ENCODE measurements around the gene CST8. TPM values are rescaled to one million over a fixed set of nuclear protein-coding genes. Genes with fewer than 3 reads are reported as not detected.

CST8 gene
- total RNA-seq, 2 experiments from 2014 or later: not detected

DNA sequence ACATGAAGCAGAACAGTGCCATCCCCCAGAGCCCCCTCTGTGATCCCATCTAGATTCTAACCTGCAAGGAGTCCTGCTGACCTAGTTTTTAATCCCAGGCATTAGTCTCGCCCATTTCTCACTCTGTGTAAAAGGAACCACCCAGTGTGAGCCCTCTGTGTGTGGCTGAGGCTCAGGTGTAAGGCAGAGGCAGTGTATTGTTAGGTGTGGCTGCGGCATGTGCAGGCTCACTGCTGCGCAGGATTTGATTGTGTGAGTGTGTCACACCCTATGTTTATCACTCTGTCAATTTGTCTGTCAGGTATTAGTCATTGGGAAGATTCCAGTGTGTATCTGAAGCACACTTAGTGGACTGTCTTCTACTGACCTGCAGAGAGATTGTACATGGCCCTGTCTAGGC is 13.7 kb upstream of the CST8 start:
- H3K27me3 Mint-ChIP-seq (ENCODE audit: low read depth): peaks cover 4% of the 10 kb centered on the region
- intact Hi-C loops (cut with micrococcal nuclease): no loop called here
- CTCF ChIA-PET: no interaction called here
- no peak overlapping the region for H3K27ac Mint-ChIP-seq
- no peaks in the 10 kb centered on the region for H3K36me3 Mint-ChIP-seq (ENCODE audit: low read depth)
- no peak overlapping the region for H3K4me3 Mint-ChIP-seq
- H3K4me1 Mint-ChIP-seq (ENCODE audit: low read depth): no peaks in the 10 kb centered on the region
- no peaks in the 10 kb centered on the region for H3K9me3 Mint-ChIP-seq
- DNase-seq: no peak

DNA sequence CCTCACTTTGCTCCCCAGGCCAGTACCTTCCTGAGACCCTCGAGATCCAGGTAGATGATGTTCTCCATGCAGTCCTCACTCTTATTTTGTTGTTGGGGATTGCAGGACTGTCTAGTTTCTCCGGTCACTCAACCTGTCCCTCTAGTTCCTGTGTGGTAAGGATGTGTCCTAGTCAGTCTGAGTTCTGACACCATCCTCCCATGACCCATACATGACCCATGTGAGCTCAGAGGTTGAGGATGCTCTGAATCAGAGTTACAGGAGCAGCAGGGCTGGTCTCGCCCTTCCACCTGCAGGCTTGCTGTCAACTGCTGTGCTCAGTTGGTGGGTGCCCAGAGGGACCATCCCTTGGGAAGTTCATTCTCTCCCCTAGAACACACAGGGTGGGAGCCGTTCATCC is 11.9 kb upstream of the CST8 start:
- no peak for DNase-seq
- CTCF ChIA-PET: no interaction called here
- H3K4me3 Mint-ChIP-seq: no peak overlapping the region
- no peaks in the 10 kb centered on the region for H3K36me3 Mint-ChIP-seq (ENCODE audit: low read depth)
- H3K27ac Mint-ChIP-seq: no peak overlapping the region
- intact Hi-C loops (cut with micrococcal nuclease): no loop called here
- peaks cover 3% of the 10 kb centered on the region for H3K27me3 Mint-ChIP-seq (ENCODE audit: low read depth)
- H3K9me3 Mint-ChIP-seq: no peaks in the 10 kb centered on the region
- H3K4me1 Mint-ChIP-seq (ENCODE audit: low read depth): no peaks in the 10 kb centered on the region

DNA sequence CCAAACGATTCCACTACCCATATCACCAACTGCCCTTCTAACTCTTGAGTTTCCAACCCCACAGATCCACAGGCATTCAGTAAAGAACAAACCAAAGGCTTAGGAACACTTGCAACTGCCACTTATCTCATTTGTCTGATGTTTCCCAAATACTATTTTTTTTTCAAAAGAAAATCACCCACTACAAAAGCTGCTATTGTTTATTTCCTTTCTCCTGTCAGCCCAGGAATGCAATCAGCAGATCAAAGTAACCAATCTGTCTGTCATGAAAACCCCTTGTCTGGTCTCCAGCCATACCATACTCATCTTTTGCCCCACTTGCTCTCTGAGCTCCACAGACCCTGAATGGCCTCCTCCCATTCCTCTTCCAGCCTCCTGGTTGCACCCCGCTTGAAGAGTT is 8.8 kb upstream of the CST8 start:
- no peaks in the 10 kb centered on the region for H3K9me3 Mint-ChIP-seq
- CTCF ChIA-PET: no interaction called here

DNA sequence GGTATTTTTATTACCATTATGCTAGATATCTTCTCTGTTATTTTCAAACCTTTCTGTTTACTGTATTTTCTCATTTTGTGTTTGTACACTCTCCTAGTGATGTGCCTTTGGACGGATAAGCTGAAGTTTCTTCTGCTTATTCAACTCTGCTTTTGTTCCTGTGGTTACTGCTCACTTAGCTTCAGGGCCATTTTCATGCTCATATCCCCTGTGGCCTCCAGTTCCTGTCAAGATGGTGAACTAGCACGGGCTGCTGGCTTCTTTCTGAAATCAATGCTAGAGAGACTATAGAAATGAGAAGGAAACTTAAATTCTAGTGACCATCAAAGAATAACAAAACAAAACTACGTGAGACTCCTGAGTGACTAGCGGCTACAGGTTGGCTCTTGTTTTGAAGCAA is 6.8 kb upstream of the CST8 start:
- peaks cover 5% of the 10 kb centered on the region for H3K27me3 Mint-ChIP-seq (ENCODE audit: low read depth)
- DNase-seq: no peak
- CTCF ChIA-PET: no interaction called here
- no peaks in the 10 kb centered on the region for H3K4me1 Mint-ChIP-seq (ENCODE audit: low read depth)
- intact Hi-C loops (cut with micrococcal nuclease): no loop called here
- no peak overlapping the region for H3K27ac Mint-ChIP-seq
- no peaks in the 10 kb centered on the region for H3K36me3 Mint-ChIP-seq (ENCODE audit: low read depth)
- no peaks in the 10 kb centered on the region for H3K9me3 Mint-ChIP-seq
- no peak overlapping the region for H3K4me3 Mint-ChIP-seq

More for the DNA sequence above, 8.8 kb upstream of the CST8 start:
- H3K4me1 Mint-ChIP-seq (ENCODE audit: low read depth): no peaks in the 10 kb centered on the region
- no peak for DNase-seq
- no peak overlapping the region for H3K27ac Mint-ChIP-seq
- peaks cover 3% of the 10 kb centered on the region for H3K27me3 Mint-ChIP-seq (ENCODE audit: low read depth)
- no peak overlapping the region for H3K4me3 Mint-ChIP-seq
- no peaks in the 10 kb centered on the region for H3K36me3 Mint-ChIP-seq (ENCODE audit: low read depth)
- intact Hi-C loops (cut with micrococcal nuclease): no loop called here

DNA sequence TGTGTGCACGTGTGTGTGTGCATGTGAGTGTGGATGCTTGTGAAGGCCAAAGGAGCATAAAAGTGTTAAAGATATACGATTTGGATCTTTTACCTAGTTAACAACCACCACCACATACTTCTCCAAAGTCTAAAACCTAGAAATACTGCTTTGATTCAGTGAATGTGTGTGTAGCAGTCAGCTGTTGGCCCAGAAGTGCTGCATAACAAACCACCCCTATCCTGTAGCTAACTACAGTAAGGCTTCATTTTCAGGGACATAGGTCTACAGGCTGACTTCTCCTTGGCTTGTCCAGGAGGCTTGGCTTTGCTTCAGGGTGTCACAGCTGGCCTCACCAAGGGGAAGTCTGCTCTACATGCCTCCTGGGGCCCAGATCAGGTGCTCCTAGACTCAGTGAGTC is 2.4 kb upstream of the CST8 start:
- Mint-ChIP-seq H3K4me1 (ENCODE audit: low read depth) (peaks cover 2% of the 10 kb centered on the region), H3K9me3 (no peaks in the 10 kb centered on the region), H3K4me3 (no peak overlapping the region), H3K36me3 (ENCODE audit: low read depth) (no peaks in the 10 kb centered on the region), H3K27me3 (ENCODE audit: low read depth) (peaks cover 2% of the 10 kb centered on the region), H3K27ac (no peak overlapping the region)
- intact Hi-C loops (cut with micrococcal nuclease): no loop called here
- CTCF ChIA-PET: interaction anchor here (1.0 kb wide), 1 partner anchor 48 kb away, joined by 3 read pairs; no protein-coding TSS in a partner anchor
- no peak for DNase-seq

DNA sequence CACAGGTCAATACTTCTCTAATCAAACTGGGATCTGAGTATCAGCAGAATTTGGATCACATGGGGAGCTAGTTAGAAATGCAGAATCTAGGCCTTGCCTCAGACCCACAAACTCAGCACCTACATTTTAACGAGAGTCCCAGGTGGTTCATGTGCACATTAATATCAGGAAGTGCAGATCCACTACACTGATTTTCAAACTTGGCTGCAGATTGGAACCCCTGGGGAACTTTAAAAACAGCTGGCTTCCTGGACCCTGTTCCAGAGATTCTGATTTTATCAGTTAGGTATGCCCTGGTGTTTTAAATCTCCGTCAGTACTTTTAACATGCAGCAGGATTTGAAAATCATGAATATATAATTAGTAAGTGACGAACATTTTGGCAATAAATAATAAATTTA is 1.9 kb upstream of the CST8 start:
- CTCF ChIA-PET: interaction anchor here (1.0 kb wide), 1 partner anchor 49 kb away, joined by 3 read pairs; no protein-coding TSS in a partner anchor
- H3K9me3 Mint-ChIP-seq: no peaks in the 10 kb centered on the region
- DNase-seq: no peak
- intact Hi-C loops (cut with micrococcal nuclease): no loop called here
- H3K4me3 Mint-ChIP-seq: no peak overlapping the region
- no peak overlapping the region for H3K27ac Mint-ChIP-seq
- H3K4me1 Mint-ChIP-seq (ENCODE audit: low read depth): peaks cover 2% of the 10 kb centered on the region
- H3K27me3 Mint-ChIP-seq (ENCODE audit: low read depth): peaks cover 2% of the 10 kb centered on the region
- no peaks in the 10 kb centered on the region for H3K36me3 Mint-ChIP-seq (ENCODE audit: low read depth)

DNA sequence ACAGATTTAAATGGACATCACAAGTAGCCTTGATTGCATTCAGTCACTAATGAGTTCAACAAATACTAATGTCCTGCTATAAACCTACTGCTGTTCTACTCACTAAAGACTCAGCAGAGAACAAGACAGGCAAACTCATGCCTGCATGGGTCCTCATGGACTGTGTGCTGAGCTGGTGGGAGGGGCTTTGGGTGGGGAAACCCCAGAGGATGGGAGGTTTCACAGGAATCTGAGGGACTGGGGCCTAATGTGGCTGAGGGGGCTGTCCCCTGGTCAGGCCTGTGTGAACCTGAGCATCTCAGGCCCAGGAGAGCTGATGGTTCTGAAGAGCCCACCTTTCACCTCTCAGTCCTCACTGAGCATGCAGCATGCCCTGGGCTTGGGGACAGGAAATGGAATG is 1.4 kb downstream of the CST8 start:
- Mint-ChIP-seq H3K4me1 (ENCODE audit: low read depth) (peaks cover 4% of the 10 kb centered on the region), H3K4me3 (no peak overlapping the region), H3K9me3 (peaks cover 10% of the 10 kb centered on the region), H3K36me3 (ENCODE audit: low read depth) (peaks cover 2% of the 10 kb centered on the region), H3K27me3 (ENCODE audit: low read depth) (peaks cover 5% of the 10 kb centered on the region), H3K27ac (no peak overlapping the region)
- intact Hi-C loops (cut with micrococcal nuclease): no loop called here
- DNase-seq: peak; percentile 20
- CTCF ChIA-PET: no interaction called here

DNA sequence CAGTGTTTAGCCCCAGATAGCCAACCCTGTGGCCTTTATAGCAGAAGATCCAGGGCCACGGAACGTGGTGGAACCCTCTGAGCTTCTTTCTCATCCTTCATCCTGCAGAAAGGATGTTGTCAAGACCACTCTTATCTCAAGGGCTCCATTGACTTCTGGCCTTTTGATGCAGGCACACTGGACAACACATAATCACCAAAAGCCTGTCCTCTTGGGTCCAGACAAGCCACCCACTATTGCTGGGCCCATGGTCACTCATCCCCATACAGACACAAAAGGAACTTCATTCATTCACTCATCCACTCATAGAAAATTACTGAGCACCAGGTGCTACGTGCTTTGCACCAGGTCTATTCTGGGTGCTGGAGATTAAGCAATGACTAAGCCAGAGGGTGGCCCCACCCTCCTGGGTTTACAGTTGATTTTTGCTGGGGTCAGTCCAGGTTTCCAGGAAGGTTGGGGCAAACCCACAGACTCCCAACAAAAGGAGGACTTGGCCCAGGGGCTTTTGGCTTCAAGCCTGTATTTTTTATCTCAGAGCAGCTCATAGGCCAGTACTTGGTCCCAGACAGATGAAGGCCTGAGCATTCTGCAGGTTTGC is 2.4 kb downstream of the CST8 start:
- Mint-ChIP-seq H3K4me1 (ENCODE audit: low read depth) (peaks cover 10% of the 10 kb centered on the region), H3K9me3 (peaks cover 16% of the 10 kb centered on the region), H3K36me3 (ENCODE audit: low read depth) (peaks cover 2% of the 10 kb centered on the region), H3K4me3 (no peak overlapping the region), H3K27me3 (ENCODE audit: low read depth) (peaks cover 7% of the 10 kb centered on the region), H3K27ac (no peak overlapping the region)
- CTCF ChIA-PET: no interaction called here
- no peak for DNase-seq
- intact Hi-C loops (cut with micrococcal nuclease): no loop called here

DNA sequence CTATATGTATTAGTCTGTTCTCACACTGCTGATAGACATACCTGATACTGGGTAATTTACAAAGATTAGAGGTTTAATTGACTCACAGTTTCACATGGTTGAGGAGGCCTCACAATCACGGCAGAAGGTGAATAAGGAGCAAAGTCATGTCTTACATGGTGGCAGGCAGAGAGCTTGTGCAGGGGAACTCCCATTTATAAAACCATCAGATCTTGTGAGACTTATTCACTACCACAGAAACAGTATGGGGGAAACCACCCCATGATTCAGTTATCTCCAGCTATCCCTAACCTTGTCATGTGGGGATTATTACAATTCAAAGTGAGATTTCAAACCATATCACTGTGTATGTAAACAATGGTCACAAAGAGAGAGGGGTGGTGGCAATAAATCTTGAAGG is 6.6 kb downstream of the CST8 start:
- Mint-ChIP-seq H3K27ac (no peak overlapping the region), H3K4me1 (ENCODE audit: low read depth) (peaks cover 8% of the 10 kb centered on the region), H3K36me3 (ENCODE audit: low read depth) (peaks cover 2% of the 10 kb centered on the region), H3K9me3 (peaks cover 16% of the 10 kb centered on the region), H3K4me3 (no peak overlapping the region), H3K27me3 (ENCODE audit: low read depth) (peaks cover 20% of the 10 kb centered on the region)
- intact Hi-C loops (cut with micrococcal nuclease): loop anchor here (1.0 kb wide), 2 partner anchors 32 to 131 kb away; no protein-coding TSS in a partner anchor
- CTCF ChIA-PET: no interaction called here
- peak; percentile 58 for DNase-seq

DNA sequence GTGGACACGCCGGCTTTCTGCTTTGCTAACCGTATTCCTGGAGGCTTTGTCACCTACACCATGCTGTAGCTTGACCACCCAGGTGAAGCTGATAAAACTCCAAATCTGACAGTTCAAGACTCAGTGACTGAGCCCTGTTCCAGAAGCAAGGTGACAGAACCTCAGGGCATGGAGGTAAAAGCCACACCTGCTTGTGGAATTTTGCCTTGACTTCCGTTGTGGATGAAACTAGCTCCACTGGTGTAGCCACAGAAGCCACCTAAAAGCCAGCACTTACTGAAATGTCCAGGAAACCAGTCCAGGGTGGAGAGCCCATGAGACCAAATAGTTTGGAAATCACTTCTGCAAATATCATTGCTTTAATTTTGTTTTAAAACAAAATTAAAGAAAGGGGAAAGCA is 11.0 kb downstream of the CST8 start:
- Mint-ChIP-seq H3K9me3 (peaks cover 7% of the 10 kb centered on the region), H3K27me3 (ENCODE audit: low read depth) (peaks cover 23% of the 10 kb centered on the region), H3K4me1 (ENCODE audit: low read depth) (peaks cover 7% of the 10 kb centered on the region), H3K27ac (no peak overlapping the region), H3K36me3 (ENCODE audit: low read depth) (no peaks in the 10 kb centered on the region), H3K4me3 (no peak overlapping the region)
- no peak for DNase-seq
- CTCF ChIA-PET: no interaction called here
- intact Hi-C loops (cut with micrococcal nuclease): no loop called here

DNA sequence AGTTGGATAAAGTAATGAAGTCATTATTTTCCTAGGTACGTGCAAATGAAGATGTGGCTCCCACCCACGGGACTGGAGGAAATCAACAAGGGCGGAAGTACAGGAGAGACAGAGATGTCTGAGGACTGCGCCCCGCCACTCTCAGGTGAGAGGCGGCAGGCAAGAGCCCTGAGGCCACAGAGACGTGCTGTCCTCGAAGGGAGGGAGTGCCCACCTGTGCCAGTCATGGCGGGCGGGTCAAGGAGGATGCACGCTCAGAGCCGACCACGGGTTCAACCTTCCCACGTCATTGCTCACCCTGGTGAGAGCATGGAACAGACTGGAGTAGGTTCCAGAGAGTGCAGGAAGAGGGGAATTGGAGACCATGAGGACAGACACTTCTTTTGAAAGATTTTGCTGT is 12.7 kb downstream of the CST8 start:
- CTCF ChIA-PET: no interaction called here
- Mint-ChIP-seq H3K9me3 (no peaks in the 10 kb centered on the region), H3K4me3 (no peak overlapping the region), H3K4me1 (ENCODE audit: low read depth) (no peaks in the 10 kb centered on the region), H3K36me3 (ENCODE audit: low read depth) (no peaks in the 10 kb centered on the region), H3K27ac (no peak overlapping the region), H3K27me3 (ENCODE audit: low read depth) (peaks cover 25% of the 10 kb centered on the region)
- no peak for DNase-seq
- intact Hi-C loops (cut with micrococcal nuclease): no loop called here

DNA sequence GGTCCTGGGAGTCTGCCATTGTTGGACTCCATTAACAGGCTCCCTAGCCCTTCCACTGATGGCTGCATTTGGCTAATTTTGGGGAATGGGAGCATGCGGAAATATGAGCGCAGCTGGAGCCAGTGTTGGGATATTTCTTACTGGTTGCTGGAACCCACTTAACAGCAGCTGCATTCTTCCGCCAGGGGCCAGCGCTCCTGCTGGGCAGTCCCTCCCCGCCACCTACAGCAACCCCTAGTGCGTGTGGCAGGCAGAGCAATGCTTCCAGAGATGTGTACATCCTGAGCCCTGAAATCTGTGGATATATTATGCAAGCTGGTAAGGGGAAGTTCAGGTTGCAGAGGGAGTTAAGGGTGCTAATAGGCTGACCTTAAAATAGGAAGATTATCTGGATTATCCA is 16.4 kb downstream of the CST8 start:
- no peaks in the 10 kb centered on the region for H3K4me1 Mint-ChIP-seq (ENCODE audit: low read depth)
- H3K4me3 Mint-ChIP-seq: no peak overlapping the region
- no peak overlapping the region for H3K27ac Mint-ChIP-seq
- H3K9me3 Mint-ChIP-seq: no peaks in the 10 kb centered on the region
- no peaks in the 10 kb centered on the region for H3K36me3 Mint-ChIP-seq (ENCODE audit: low read depth)
- CTCF ChIA-PET: no interaction called here
- intact Hi-C loops (cut with micrococcal nuclease): no loop called here
- H3K27me3 Mint-ChIP-seq (ENCODE audit: low read depth): peaks cover 10% of the 10 kb centered on the region
- DNase-seq: no peak

DNA sequence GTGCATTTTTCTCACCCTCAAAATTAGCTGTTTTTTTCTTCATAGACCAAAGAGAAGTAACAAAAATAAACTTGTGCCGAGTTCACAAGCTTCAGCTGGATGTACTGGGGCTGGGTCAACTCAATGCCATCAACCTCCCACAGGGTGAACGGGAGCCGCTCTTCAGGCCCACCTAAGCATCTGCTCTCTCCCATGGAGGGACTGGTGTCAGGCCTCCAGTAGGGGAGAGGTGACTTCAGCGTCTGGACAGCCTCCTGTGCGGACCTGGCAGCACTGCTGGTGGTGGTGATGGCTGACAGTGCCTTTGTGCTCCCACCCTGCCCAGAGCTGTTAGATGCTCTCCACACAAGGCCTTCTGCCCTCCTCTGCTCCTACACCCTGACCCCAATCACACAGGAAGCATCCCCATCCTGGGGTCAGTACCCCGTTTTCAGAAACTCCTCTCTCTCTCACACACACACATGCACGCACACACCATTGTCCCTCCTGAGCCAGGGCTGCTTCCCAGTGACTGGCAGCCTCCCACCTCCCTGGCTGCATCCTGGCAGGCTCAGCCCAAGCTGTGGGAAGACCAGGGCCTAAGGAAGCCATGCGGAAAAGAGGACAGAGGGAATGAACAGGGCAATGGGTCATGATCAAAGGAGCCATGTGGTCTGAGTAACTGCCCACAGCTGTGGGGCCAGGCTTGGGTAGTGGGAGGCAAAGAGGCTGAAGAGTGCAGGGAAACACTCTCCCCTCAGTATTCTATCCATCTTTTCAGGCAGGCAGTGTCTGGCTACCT is 17.7 kb downstream of the CST8 start:
- Mint-ChIP-seq H3K4me1 (ENCODE audit: low read depth) (no peaks in the 10 kb centered on the region), H3K27me3 (ENCODE audit: low read depth) (peaks cover 9% of the 10 kb centered on the region), H3K36me3 (ENCODE audit: low read depth) (no peaks in the 10 kb centered on the region), H3K9me3 (no peaks in the 10 kb centered on the region), H3K4me3 (no peak overlapping the region), H3K27ac (no peak overlapping the region)
- no peak for DNase-seq
- CTCF ChIA-PET: no interaction called here
- intact Hi-C loops (cut with micrococcal nuclease): no loop called here

All from activated naive CD4-positive, alpha-beta T cell treated with anti-CD3 and anti-CD28 coated beads for 36 hours (primary cell).